Right lobe of liver (tissue), 6 donors: ENCODE data around the gene ZNF655. TPM values are rescaled to one million over a fixed set of nuclear protein-coding genes. Genes with fewer than 3 reads are reported as not detected.

Experiments
- ATAC-seq, 4 donors: fragments of 200-7000 bp; cut with Tn5 transposase; one replicate each; pipeline ENCODE4 v1.9.1; 2020; ENCODE audit warnings: mild to moderate bottlenecking in 4 of 4, moderate library complexity in 4 of 4
- DNase-seq, 3 donors: peaks; one replicate each; pipeline ENCODE4 v3.0.0-alpha.2; 2020
- H3K27ac ChIP-seq, 3 donors: fragments of 200-600 bp; one replicate each; pipeline ENCODE4 v1.8.0; 2022
- H3K27me3 ChIP-seq, 2 donors: fragments of 200-600 bp; one replicate each; pipeline ENCODE4 v1.8.0; 2022
- H3K36me3 ChIP-seq, 4 donors: fragments of 200-600 bp; sonication (generic) in 1 of 4; one replicate each; pipeline versions ENCODE4 v1.5.1 to v1.8.0; 2017 to 2022; ENCODE audit warnings: control low read depth in 1 of 4
- H3K4me1 ChIP-seq, 4 donors: fragments of 200-600 bp; sonication (generic) in 1 of 4; one replicate each; pipeline versions ENCODE4 v1.5.1 to v1.8.0; 2017 to 2022; ENCODE audit warnings: control low read depth in 1 of 4
- H3K4me3 ChIP-seq, 3 donors: fragments of 200-600 bp; one replicate each; pipeline ENCODE4 v1.8.0; 2022
- H3K9me3 ChIP-seq, 4 donors: fragments of 200-600 bp; sonication (generic) in 1 of 4; one replicate each; pipeline versions ENCODE4 v1.5.1 to v1.8.0; 2017 to 2022; ENCODE audit warnings: control low read depth in 1 of 4
- CTCF ChIP-seq, 4 donors: fragments of 200-600 bp in 3 of 4; fragments of 450-650 bp in 1 of 4; IDR thresholded peaks; one replicate each; pipeline versions ENCODE4 v1.5.1 to v1.8.0; 2016 to 2022; ENCODE audit warnings: antibody characterized with exemption in 4 of 4, mild to moderate bottlenecking in 2 of 4
- POLR2A ChIP-seq: fragments of 450-650 bp; IDR thresholded peaks from one replicate; pipeline ENCODE4 v1.6.1; 2017; ENCODE audit warnings: antibody characterized with exemption, mild to moderate bottlenecking
- WGBS: methylation state at CpG from one replicate; pipeline ENCODE4 v1.1.6; 2018; ENCODE audit warnings: low coverage, low lambda C conversion rate; ENCODE audit not compliant: insufficient coverage; ENCODE audit errors: missing lambda C conversion rate; 5-methylcytosine and 5-hydroxymethylcytosine counted together
- intact Hi-C, 2 donors: fragments of 100-400 bp; cut with DNase I; formaldehyde crosslinking; loops; one replicate each; pipeline versions ENCODE4 v1.11.2 to v1.14.1; 2022
- total RNA-seq, 6 experiments: library from RNA; depleted of rRNA in 2 of 6; stranded (reverse); fragments of >200 nt in 2 of 6; fragmentation: NEBNext Ultra II Directional in 3 of 6; extraction: Animal tissue kit (Norgen Biotek cat#: 25700) in 3 of 6; gene quantifications; one replicate each; pipeline versions ENCODE4 v1.1.0 to v1.2.4, GENCODE V29; 2016 to 2023
- donor health status: DM: no; HTN: yes; CAD: no.
- donor health status: DM: no; HTN: no; CAD: no.
- donor health status: DM: no; HTN: no; CAD: no.
- donor health status: DM: no; HTN: yes; CAD: no.
- donor health status: DM: no; HTN: yes; CAD: no.

The ZNF655 gene
- total RNA-seq, 6 experiments from 2014 or later = 21.5 to 44.4 (median 26.0) TPM

- TF ChIP-seq POLR2A (no peak), CTCF (IDR thresholded peaks at IDR 0.05) (no peak)
- 73% methylated on average over 3 of the region's 9 CpGs for WGBS
- Histone ChIP-seq H3K4me1 (no peaks in the 10 kb centered on the region), H3K4me3 (no peak overlapping the region), H3K9me3 (no peaks in the 10 kb centered on the region), H3K27ac (no peak overlapping the region), H3K36me3 (no peaks in the 10 kb centered on the region), H3K27me3 (no peaks in the 10 kb centered on the region)
- intact Hi-C loops = no loop called here
- ATAC-seq (no peak), DNase-seq (no peak)
These were observed 49.1 kb downstream of the ZNF655 start for GRCh38 chr7:99607548-99607947.

GRCh38 chr7:99614495-99614894 lies 56.1 kb downstream of the ZNF655 start:
- peaks cover 0 to 11% (median 6%) of the 10 kb centered on the region in 4 donors for H3K36me3 ChIP-seq
- H3K27ac ChIP-seq = no peak overlapping the region
- H3K4me3 ChIP-seq = no peak overlapping the region
- H3K9me3 ChIP-seq = no peaks in the 10 kb centered on the region
- intact Hi-C loops = no loop called here
- no peaks in the 10 kb centered on the region for H3K27me3 ChIP-seq
- TF ChIP-seq POLR2A (no peak), CTCF (IDR thresholded peaks at IDR 0.05) (no peak)
- DNase-seq (no peak), ATAC-seq (no peak)
- peaks cover 0 to 13% (median 6%) of the 10 kb centered on the region in 4 donors for H3K4me1 ChIP-seq
- 59% methylated on average over 3 of the region's 3 CpGs for WGBS

- H3K36me3 ChIP-seq = peaks cover 0 to 26% (median 14%) of the 10 kb centered on the region in 4 donors
- 90% methylated on average over 4 of the region's 5 CpGs for WGBS
- peaks cover 0 to 13% (median 6%) of the 10 kb centered on the region in 4 donors for H3K4me1 ChIP-seq
- intact Hi-C loops = no loop called here
- H3K4me3 ChIP-seq = peak overlapping the region; percentile 87 to 96 (median 93)
- no peak for ATAC-seq
- H3K27me3 ChIP-seq = no peaks in the 10 kb centered on the region
- no peaks in the 10 kb centered on the region for H3K9me3 ChIP-seq
- H3K27ac ChIP-seq = peak overlapping the region in 1 of 3 donors; percentile 72
- no peak for TF ChIP-seq POLR2A
- TF ChIP-seq CTCF (IDR thresholded peaks at IDR 0.05) = no peak
- DNase-seq = no peak
These were observed 57.5 kb downstream of the ZNF655 start for GRCh38 chr7:99615989-99616358.

DNA sequence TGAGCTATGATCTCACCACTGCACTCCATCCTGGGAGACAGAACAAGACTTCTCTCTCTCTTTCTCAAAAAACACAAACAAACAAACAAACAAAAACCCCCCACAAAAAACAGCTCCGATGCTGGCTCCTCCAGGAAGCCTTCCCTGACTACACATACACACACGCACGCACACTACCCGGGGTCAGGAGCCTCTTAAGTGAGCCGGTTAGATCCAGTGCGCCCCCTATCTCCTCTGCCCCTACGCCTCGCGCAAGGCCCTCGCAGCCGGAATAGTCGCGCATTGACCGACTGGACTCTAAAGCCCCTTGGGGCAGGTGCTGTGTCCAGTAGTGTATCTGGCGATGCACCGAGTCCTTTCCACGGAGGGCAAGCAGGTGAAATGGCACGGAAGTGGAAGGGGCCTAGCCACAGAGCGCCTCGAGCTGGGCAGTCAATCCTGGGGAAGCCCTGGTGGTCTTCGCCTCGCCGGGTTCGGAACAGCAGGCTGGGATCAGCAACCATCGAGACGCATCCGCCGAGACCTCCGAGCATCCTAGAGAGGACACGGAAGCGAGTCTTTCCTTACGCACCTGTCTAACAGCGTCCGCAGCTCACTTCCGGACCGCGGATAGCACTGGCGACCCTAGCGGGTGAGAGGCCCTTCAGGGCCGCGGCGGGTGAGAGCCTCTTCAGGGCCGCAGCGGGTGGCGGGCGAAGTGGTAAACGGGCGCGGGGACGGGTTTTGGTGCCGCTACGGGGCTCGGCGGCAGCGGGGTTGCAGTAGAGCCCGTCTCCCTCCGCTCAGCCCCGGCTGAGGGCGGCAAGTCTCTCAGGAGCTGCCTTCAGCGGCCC lies 58.1 kb downstream of the ZNF655 start, which contains the start of gene ZSCAN25:
Gene ZSCAN25, plus strand, starts transcription at position 588 of the 833 bp plus-strand sequence. CDS start 2,661 bp downstream, outside the sequence.
- intact Hi-C loops = no loop called here
- peak; percentile 97 to 98 (median 98) for ATAC-seq
- peak within 1 kb of the TSS; percentile 41 to 72 (median 61) for H3K27ac ChIP-seq

More for the DNA sequence above, 58.1 kb downstream of the ZNF655 start, which contains the start of gene ZSCAN25:
- WGBS = 0% methylated on average over 15 of the region's 60 CpGs
- H3K27me3 ChIP-seq = no peaks in the 10 kb centered on the region
- peaks cover 0 to 13% (median 6%) of the 10 kb centered on the region in 4 donors for H3K4me1 ChIP-seq
- H3K4me3 ChIP-seq = peak within 1 kb of the TSS; percentile 87 to 96 (median 93)
- peaks cover 0 to 32% (median 19%) of the 10 kb centered on the region in 4 donors for H3K36me3 ChIP-seq
- peak; percentile 25 to 45 (median 38) for TF ChIP-seq CTCF (IDR thresholded peaks at IDR 0.05)
- TF ChIP-seq POLR2A = peak; percentile 67
- H3K9me3 ChIP-seq = no peaks in the 10 kb centered on the region
- peak; percentile 87 to 92 (median 91) for DNase-seq
